WTC11 (cell line): ENCODE measurements around the gene CUL9. TPM values are rescaled to one million over a fixed set of nuclear protein-coding genes. Genes with fewer than 3 reads are reported as not detected.

Source experiments
- ATAC-seq: fragments of 200-7000 bp; cut with Tn5 transposase; 2 replicates; pipeline ENCODE4 v1.10.0; 2021; ENCODE audit warnings: mild to moderate bottlenecking, moderate library complexity
- CTCF ChIA-PET: fragments of 300-600 bp; sonication (Branson Sonifier 250); formaldehyde crosslinking; loops from one replicate; lab custom pipeline; 2021; ENCODE audit warnings: antibody characterized with exemption; lab: Charles Lee
- POLR2A ChIA-PET: fragments of 350-600 bp; sonication (Branson Sonifier 250); formaldehyde crosslinking; loops from one replicate; lab custom pipeline; 2021; ENCODE audit warnings: antibody characterized with exemption; lab: Charles Lee
- DNase-seq: peaks from one replicate; pipeline ENCODE4 v3.0.0; 2021; ENCODE audit warnings: low spot score
- H3K27ac Mint-ChIP-seq: 2 replicates; pipeline ENCODE4 v1.8.0; 2021; ENCODE audit warnings: mixed read lengths
- H3K27me3 Mint-ChIP-seq: 2 replicates; pipeline ENCODE4 v1.8.0; 2021; ENCODE audit warnings: low read depth, mild to moderate bottlenecking, moderate library complexity, mixed read lengths
- H3K36me3 Mint-ChIP-seq: 2 replicates; pipeline ENCODE4 v1.8.0; 2021; ENCODE audit warnings: mixed read lengths
- H3K4me1 Mint-ChIP-seq: 2 replicates; pipeline ENCODE4 v1.8.0; 2022; ENCODE audit warnings: mixed read lengths
- H3K4me3 Mint-ChIP-seq: 2 replicates; pipeline ENCODE4 v1.8.0; 2021; ENCODE audit warnings: mild to moderate bottlenecking, moderate library complexity, mixed read lengths
- H3K9me3 Mint-ChIP-seq: 2 replicates; pipeline ENCODE4 v1.8.0; 2021; ENCODE audit warnings: mixed read lengths
- AR ChIP-seq: fragments of 250-450 bp; sonication (Bioruptor Pico); IDR thresholded peaks from 2 replicates; pipeline ENCODE4 v1.9.0; 2021; ENCODE audit warnings: mild to moderate bottlenecking
- CREB1 ChIP-seq: sonication (generic); formaldehyde crosslinking; IDR thresholded peaks from 2 replicates; pipeline ENCODE4 v1.8.0; 2023; ENCODE audit warnings: mild to moderate bottlenecking, missing genetic modification reagents
- EMX1 ChIP-seq: fragments of 250-450 bp; sonication (Bioruptor Pico); IDR thresholded peaks from 2 replicates; pipeline ENCODE4 v1.8.0; 2021; ENCODE audit warnings: mild to moderate bottlenecking
- ESRRA ChIP-seq: sonication (generic); formaldehyde crosslinking; IDR thresholded peaks from 2 replicates; pipeline ENCODE4 v1.8.1; 2022; ENCODE audit warnings: mild to moderate bottlenecking, missing genetic modification reagents, borderline replicate concordance
- FOXP1 ChIP-seq: sonication (generic); formaldehyde crosslinking; IDR thresholded peaks from 2 replicates; pipeline ENCODE4 v1.8.0; 2022; ENCODE audit warnings: missing genetic modification reagents, mild to moderate bottlenecking, moderate library complexity, borderline replicate concordance
- FOXP4 ChIP-seq: sonication (generic); formaldehyde crosslinking; IDR thresholded peaks from 2 replicates; pipeline ENCODE4 v1.8.0; 2022; ENCODE audit warnings: mild to moderate bottlenecking, missing genetic modification reagents
- KAT7 ChIP-seq: sonication (generic); formaldehyde crosslinking; IDR thresholded peaks from 2 replicates; pipeline ENCODE4 v1.8.1; 2023; ENCODE audit warnings: missing genetic modification reagents, mild to moderate bottlenecking, borderline replicate concordance
- NR3C1 ChIP-seq: sonication (generic); formaldehyde crosslinking; conservative IDR thresholded peaks from 2 replicates; pipeline ENCODE4 v1.8.1; 2023; ENCODE audit warnings: low read depth, mild to moderate bottlenecking, missing genetic modification reagents
- OVOL2 ChIP-seq: fragments of 250-450 bp; sonication (Bioruptor Pico); IDR thresholded peaks from 2 replicates; pipeline ENCODE4 v1.9.0; 2021; ENCODE audit warnings: mild to moderate bottlenecking, borderline replicate concordance
- RELA ChIP-seq: sonication (generic); formaldehyde crosslinking; IDR thresholded peaks from 2 replicates; pipeline ENCODE4 v1.8.1; 2022; ENCODE audit warnings: missing genetic modification reagents, mild to moderate bottlenecking, borderline replicate concordance
- SMAD4 ChIP-seq: sonication (generic); formaldehyde crosslinking; IDR thresholded peaks from 2 replicates; pipeline ENCODE4 v1.8.0; 2022; ENCODE audit warnings: mild to moderate bottlenecking, missing genetic modification reagents
- SP1 ChIP-seq: sonication (generic); formaldehyde crosslinking; conservative IDR thresholded peaks from 2 replicates; pipeline ENCODE4 v1.8.1; 2022; ENCODE audit warnings: missing genetic modification reagents
- ZBTB43 ChIP-seq: sonication (generic); formaldehyde crosslinking; IDR thresholded peaks from 2 replicates; pipeline ENCODE4 v1.8.1; 2023; ENCODE audit warnings: mild to moderate bottlenecking, missing genetic modification reagents
- ZNF232 ChIP-seq: sonication (generic); formaldehyde crosslinking; IDR thresholded peaks from 2 replicates; pipeline ENCODE4 v1.8.0; 2022; ENCODE audit warnings: mild to moderate bottlenecking, missing genetic modification reagents
- ZNF396 ChIP-seq: fragments of 250-450 bp; sonication (Bioruptor Pico); IDR thresholded peaks from 2 replicates; pipeline ENCODE4 v1.8.0; 2021; ENCODE audit warnings: mild to moderate bottlenecking, moderate library complexity, borderline replicate concordance
- ZNF416 ChIP-seq: fragments of 250-450 bp; sonication (Bioruptor Pico); IDR thresholded peaks from 2 replicates; pipeline ENCODE4 v1.9.0; 2021; ENCODE audit warnings: mild to moderate bottlenecking, inconsistent platforms
- ZNF423 ChIP-seq: fragments of 250-450 bp; sonication (Bioruptor Pico); IDR thresholded peaks from 2 replicates; pipeline ENCODE4 v2.1.2; 2022; ENCODE audit warnings: mild to moderate bottlenecking, moderate library complexity
- total RNA-seq: library from RNA; stranded (reverse); gene quantifications from 3 replicates; pipeline ENCODE4 v1.2.3, GENCODE V29; 2021
- TF ChIP-seq, protein P1 (sequence below): sonication (generic); formaldehyde crosslinking; IDR thresholded peaks from 2 replicates; pipeline ENCODE4 v1.8.1; 2022; ENCODE audit warnings: low read depth, missing genetic modification reagents, borderline replicate concordance
- TF ChIP-seq, protein P2 (sequence below): sonication (generic); formaldehyde crosslinking; IDR thresholded peaks from 2 replicates; pipeline ENCODE4 v1.8.1; 2023; ENCODE audit warnings: mild to moderate bottlenecking, moderate library complexity, missing genetic modification reagents
- TF ChIP-seq, protein P3 (sequence below): sonication (generic); formaldehyde crosslinking; IDR thresholded peaks from 2 replicates; pipeline ENCODE4 v1.8.1; 2023; ENCODE audit warnings: mild to moderate bottlenecking, missing genetic modification reagents, moderate library complexity
- TF ChIP-seq, protein P4 (sequence below): fragments of 250-450 bp; sonication (Bioruptor Pico); IDR thresholded peaks from 2 replicates; pipeline ENCODE4 v1.9.0; 2021; ENCODE audit warnings: mild to moderate bottlenecking
- TF ChIP-seq, protein P5 (sequence below): fragments of 200-600 bp; IDR thresholded peaks from 2 replicates; pipeline ENCODE4 v1.8.0; 2022; ENCODE audit warnings: antibody characterized with exemption

CUL9 gene
- total RNA-seq, 1 experiment from 2014 or later = 15.2 TPM

DNA sequence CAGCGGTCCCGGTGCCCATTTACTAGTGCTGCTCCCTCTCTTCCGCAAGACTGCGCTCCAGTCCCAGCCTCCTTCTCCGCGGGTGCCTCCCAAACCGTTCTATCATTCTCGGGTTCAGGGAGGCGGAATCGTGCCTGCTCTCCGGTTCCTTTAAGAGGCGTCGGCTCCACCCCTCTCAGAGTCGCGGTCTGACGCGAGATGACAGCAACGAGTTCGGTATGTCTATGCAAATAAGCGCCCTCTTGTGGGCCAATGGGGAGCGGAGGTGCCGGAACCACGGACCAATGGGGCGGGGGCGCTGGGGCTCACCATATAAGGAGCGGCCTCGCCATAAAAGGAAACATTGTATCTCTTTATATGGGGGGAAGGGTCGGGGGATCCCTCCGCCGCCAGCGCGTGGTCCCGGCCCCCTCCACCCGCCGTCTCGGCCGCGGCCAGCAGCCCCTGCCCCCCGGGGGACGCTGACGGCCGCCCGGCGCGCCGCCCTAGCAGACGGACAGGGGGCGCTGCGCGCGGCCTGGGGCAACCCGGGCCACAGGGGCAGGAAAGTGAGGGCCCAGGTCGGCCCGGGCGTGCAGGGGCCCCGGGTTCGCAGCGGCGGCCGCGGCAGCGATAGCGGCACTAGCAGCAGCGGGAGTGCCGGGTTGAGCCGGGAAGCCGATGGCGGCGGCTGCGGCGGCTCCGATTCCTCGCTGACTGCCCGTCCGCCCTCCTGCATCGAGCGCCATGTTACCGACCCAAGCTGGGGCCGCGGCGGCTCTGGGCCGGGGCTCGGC is 10.9 kb upstream of the CUL9 start, which contains the start of gene SRF:
Gene SRF, plus strand, starts transcription at position 339 of the 776 bp plus-strand sequence. Its CDS starts 388 bp downstream, at position 727.
- Mint-ChIP-seq H3K36me3 (peaks cover 13% of the 10 kb centered on the region), H3K27me3 (peaks cover 12% of the 10 kb centered on the region), H3K9me3 (no peaks in the 10 kb centered on the region), H3K4me1 (peaks cover 33% of the 10 kb centered on the region), H3K27ac (peak within 1 kb of the TSS; percentile 99), H3K4me3 (peak within 1 kb of the TSS; percentile 94)
- ChIA-PET POLR2A (interaction anchor here (0.6 to 4.1 kb wide), 14 partner anchors 10 to 242 kb away, joined by 3 to 29 read pairs (median 4); partner anchors contain the start of genes CNPY3, CUL7, CUL9 and KLC4), CTCF (interaction anchor here (0.8 to 2.0 kb wide), 10 partner anchors 9 to 242 kb away, joined by 3 to 11 read pairs (median 4); partner anchors contain the start of genes CNPY3, CUL9, DNPH1 and KLC4)
- ATAC-seq (peak; percentile 75), DNase-seq (peak; percentile 100)
- TF ChIP-seq, protein P1, sequence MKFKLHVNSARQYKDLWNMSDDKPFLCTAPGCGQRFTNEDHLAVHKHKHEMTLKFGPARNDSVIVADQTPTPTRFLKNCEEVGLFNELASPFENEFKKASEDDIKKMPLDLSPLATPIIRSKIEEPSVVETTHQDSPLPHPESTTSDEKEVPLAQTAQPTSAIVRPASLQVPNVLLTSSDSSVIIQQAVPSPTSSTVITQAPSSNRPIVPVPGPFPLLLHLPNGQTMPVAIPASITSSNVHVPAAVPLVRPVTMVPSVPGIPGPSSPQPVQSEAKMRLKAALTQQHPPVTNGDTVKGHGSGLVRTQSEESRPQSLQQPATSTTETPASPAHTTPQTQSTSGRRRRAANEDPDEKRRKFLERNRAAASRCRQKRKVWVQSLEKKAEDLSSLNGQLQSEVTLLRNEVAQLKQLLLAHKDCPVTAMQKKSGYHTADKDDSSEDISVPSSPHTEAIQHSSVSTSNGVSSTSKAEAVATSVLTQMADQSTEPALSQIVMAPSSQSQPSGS (CRISPR knock-in tag) = no peak
- TF ChIP-seq FOXP1 (CRISPR knock-in tag) (peak; percentile 31; the same call in 1 of the 2 replicates), NR3C1 (CRISPR knock-in tag) (no peak), SP1 (CRISPR knock-in tag) (peak; percentile 67), ZNF423 (CRISPR knock-in tag) (peak; percentile 95), EMX1 (no peak), ZNF416 (CRISPR knock-in tag) (no peak; the same call in 1 of the 2 replicates), CREB1 (no peak), RELA (CRISPR knock-in tag) (0 out of 2 replicates have a peak, but pooled peaks have one; percentile 57), AR (CRISPR knock-in tag) (no peak; the same call in 1 of the 2 replicates), SMAD4 (no peak), ZBTB43 (CRISPR knock-in tag) (no peak), FOXP4 (CRISPR knock-in tag) (peak; percentile 84), KAT7 (CRISPR knock-in tag) (peak; percentile 98), ZNF232 (0 out of 2 replicates have a peak, but pooled peaks have one; percentile 18), ZNF396 (CRISPR knock-in tag) (peak; percentile 89; the same call in 1 of the 2 replicates), OVOL2 (CRISPR knock-in tag) (no peak; the same call in 1 of the 2 replicates), ESRRA (CRISPR knock-in tag) (peak; percentile 63; the same call in 1 of the 2 replicates)
- TF ChIP-seq, protein P2, sequence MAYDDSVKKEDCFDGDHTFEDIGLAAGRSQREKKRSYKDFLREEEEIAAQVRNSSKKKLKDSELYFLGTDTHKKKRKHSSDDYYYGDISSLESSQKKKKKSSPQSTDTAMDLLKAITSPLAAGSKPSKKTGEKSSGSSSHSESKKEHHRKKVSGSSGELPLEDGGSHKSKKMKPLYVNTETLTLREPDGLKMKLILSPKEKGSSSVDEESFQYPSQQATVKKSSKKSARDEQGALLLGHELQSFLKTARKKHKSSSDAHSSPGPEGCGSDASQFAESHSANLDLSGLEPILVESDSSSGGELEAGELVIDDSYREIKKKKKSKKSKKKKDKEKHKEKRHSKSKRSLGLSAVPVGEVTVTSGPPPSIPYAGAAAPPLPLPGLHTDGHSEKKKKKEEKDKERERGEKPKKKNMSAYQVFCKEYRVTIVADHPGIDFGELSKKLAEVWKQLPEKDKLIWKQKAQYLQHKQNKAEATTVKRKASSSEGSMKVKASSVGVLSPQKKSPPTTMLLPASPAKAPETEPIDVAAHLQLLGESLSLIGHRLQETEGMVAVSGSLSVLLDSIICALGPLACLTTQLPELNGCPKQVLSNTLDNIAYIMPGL (CRISPR knock-in tag) = peak; percentile 70; the same call in 1 of the 2 replicates
- TF ChIP-seq, protein P3, sequence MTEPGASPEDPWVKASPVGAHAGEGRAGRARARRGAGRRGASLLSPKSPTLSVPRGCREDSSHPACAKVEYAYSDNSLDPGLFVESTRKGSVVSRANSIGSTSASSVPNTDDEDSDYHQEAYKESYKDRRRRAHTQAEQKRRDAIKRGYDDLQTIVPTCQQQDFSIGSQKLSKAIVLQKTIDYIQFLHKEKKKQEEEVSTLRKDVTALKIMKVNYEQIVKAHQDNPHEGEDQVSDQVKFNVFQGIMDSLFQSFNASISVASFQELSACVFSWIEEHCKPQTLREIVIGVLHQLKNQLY (CRISPR knock-in tag) = no peak
- TF ChIP-seq, protein P4, sequence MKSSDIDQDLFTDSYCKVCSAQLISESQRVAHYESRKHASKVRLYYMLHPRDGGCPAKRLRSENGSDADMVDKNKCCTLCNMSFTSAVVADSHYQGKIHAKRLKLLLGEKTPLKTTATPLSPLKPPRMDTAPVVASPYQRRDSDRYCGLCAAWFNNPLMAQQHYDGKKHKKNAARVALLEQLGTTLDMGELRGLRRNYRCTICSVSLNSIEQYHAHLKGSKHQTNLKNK (CRISPR knock-in tag) = no peak
- TF ChIP-seq, protein P5, sequence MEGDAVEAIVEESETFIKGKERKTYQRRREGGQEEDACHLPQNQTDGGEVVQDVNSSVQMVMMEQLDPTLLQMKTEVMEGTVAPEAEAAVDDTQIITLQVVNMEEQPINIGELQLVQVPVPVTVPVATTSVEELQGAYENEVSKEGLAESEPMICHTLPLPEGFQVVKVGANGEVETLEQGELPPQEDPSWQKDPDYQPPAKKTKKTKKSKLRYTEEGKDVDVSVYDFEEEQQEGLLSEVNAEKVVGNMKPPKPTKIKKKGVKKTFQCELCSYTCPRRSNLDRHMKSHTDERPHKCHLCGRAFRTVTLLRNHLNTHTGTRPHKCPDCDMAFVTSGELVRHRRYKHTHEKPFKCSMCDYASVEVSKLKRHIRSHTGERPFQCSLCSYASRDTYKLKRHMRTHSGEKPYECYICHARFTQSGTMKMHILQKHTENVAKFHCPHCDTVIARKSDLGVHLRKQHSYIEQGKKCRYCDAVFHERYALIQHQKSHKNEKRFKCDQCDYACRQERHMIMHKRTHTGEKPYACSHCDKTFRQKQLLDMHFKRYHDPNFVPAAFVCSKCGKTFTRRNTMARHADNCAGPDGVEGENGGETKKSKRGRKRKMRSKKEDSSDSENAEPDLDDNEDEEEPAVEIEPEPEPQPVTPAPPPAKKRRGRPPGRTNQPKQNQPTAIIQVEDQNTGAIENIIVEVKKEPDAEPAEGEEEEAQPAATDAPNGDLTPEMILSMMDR = peak; percentile 57
